K562 (cell line): Measurements from ENCODE around the gene IFNGR2. TPM values are rescaled to one million over a fixed set of nuclear protein-coding genes. Genes with fewer than 3 reads are reported as not detected.

ENCODE experiments used
- KLF10 ChIP-seq: fragments of 250-450 bp; sonication (Bioruptor Pico); IDR thresholded peaks from 2 replicates; pipeline ENCODE4 v1.6.1; 2021; ENCODE audit warnings: matching md5 sums
- OTX1 ChIP-seq: fragments of 450-650 bp; formaldehyde crosslinking; IDR thresholded peaks from 2 replicates; pipeline ENCODE4 v1.4.0; 2022; ENCODE audit warnings: mild to moderate bottlenecking
- SMAD3 ChIP-seq: fragments of 450-650 bp; formaldehyde crosslinking; conservative IDR thresholded peaks from 2 replicates; pipeline ENCODE4 v1.4.0; 2020; ENCODE audit warnings: mild to moderate bottlenecking
- SREBF2 ChIP-seq: sonication (generic); formaldehyde crosslinking; IDR thresholded peaks from 2 replicates; pipeline ENCODE4 v1.4.0; 2020; ENCODE audit warnings: mild to moderate bottlenecking, missing genetic modification reagents
- ZNF436 ChIP-seq: fragments of 250-450, 450-650 bp; sonication (Bioruptor Pico); formaldehyde crosslinking; IDR thresholded peaks from 2 replicates; pipeline ENCODE4 v1.7.0; 2020; ENCODE audit warnings: mild to moderate bottlenecking
- polyA plus RNA-seq, 8 experiments: library from polyadenylated mRNA; depleted of rRNA in 4 of 8; stranded (reverse) in 5 of 8; unstranded in 3 of 8; fragments of >200 nt; fragmentation: Nextera tagmentation in 2 of 8; fragmentation: Illumina TruSeq in 1 of 8; extraction: Ambion mirVana in 2 of 8; extraction: Trizol in 1 of 8; gene quantifications; 2 replicates each; pipeline versions ENCODE4 v1.2.1 to v1.2.3, GENCODE V29; 2011 to 2014; ENCODE audit warnings: inconsistent platforms in 1 of 8, missing spikeins in 1 of 8
- total RNA-seq, 7 experiments: library from RNA; depleted of rRNA in 6 of 7; stranded (reverse); fragments of >200 nt in 6 of 7; fragmentation: Illumina TruSeq in 2 of 7; extraction: Trizol in 2 of 7; gene quantifications; 2 replicates each; pipeline versions ENCODE4 v1.2.1 to v1.2.3, GENCODE V29; 2011 to 2021; ENCODE audit warnings: low replicate concordance in 1 of 7
- TF ChIP-seq, protein P1 (sequence below): fragments of 450-650 bp; IDR thresholded peaks from 2 replicates; pipeline ENCODE4 v1.6.1; 2016; ENCODE audit warnings: mild to moderate bottlenecking, moderate library complexity
- TF ChIP-seq, protein P2 (sequence below): fragments of 450-650 bp; IDR thresholded peaks from 2 replicates; pipeline ENCODE4 v1.6.1; 2016; ENCODE audit warnings: mild to moderate bottlenecking
- TF ChIP-seq, protein P3 (sequence below): sonication (generic); formaldehyde crosslinking; IDR thresholded peaks from 2 replicates; pipeline ENCODE4 v1.8.0; 2022; ENCODE audit warnings: missing genetic modification reagents, mild to moderate bottlenecking, moderate library complexity, borderline replicate concordance

IFNGR2 gene
- total and polyA plus RNA-seq, 9 of the 15 experiments (the other 6 are each of a cell fraction or from before 2014, with no cell fraction given) = 6.7 to 58.0 (median 28.5) TPM

DNA sequence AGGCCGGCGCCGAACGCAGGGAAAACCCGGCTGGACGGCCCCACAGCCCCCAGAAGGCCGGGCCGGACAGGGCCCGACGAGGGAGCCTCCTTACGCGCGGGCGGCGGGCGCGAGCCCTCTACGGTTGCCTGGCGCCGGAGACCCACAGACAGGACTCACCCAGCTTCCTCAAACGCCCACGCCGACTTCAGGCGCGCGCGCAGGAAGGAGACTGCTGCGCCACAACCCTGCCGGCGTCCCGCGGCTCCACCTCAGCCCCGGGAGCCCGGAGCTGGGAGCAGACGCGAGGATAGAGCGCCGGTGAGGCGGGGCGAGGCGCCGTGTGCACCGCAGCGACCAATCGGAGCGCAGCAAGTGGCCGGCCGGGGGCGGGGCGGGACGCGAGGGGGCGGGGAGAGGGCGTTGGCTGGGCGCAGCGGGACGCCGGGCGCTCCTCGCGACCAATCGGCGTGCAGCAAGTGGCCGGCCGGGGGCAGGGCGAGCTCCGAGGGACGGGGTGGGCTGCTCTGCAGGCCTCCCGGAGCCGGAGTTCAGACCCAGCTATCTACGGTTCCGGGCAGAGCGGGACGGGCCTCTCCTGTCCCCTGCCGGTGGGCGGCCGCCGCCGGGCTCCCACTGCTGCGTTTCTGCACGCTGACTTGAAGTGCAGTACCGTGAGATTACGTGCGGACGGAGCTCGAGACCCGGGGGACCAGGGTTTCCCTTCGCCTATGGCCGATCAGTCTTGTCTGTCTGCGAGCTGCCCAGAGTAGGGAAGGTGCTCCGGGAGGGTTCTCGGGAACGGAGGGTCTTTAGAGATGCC lies 76.7 kb downstream of the IFNGR2 start, which contains the start of gene TMEM50B (continued):
- TF ChIP-seq, protein P1, sequence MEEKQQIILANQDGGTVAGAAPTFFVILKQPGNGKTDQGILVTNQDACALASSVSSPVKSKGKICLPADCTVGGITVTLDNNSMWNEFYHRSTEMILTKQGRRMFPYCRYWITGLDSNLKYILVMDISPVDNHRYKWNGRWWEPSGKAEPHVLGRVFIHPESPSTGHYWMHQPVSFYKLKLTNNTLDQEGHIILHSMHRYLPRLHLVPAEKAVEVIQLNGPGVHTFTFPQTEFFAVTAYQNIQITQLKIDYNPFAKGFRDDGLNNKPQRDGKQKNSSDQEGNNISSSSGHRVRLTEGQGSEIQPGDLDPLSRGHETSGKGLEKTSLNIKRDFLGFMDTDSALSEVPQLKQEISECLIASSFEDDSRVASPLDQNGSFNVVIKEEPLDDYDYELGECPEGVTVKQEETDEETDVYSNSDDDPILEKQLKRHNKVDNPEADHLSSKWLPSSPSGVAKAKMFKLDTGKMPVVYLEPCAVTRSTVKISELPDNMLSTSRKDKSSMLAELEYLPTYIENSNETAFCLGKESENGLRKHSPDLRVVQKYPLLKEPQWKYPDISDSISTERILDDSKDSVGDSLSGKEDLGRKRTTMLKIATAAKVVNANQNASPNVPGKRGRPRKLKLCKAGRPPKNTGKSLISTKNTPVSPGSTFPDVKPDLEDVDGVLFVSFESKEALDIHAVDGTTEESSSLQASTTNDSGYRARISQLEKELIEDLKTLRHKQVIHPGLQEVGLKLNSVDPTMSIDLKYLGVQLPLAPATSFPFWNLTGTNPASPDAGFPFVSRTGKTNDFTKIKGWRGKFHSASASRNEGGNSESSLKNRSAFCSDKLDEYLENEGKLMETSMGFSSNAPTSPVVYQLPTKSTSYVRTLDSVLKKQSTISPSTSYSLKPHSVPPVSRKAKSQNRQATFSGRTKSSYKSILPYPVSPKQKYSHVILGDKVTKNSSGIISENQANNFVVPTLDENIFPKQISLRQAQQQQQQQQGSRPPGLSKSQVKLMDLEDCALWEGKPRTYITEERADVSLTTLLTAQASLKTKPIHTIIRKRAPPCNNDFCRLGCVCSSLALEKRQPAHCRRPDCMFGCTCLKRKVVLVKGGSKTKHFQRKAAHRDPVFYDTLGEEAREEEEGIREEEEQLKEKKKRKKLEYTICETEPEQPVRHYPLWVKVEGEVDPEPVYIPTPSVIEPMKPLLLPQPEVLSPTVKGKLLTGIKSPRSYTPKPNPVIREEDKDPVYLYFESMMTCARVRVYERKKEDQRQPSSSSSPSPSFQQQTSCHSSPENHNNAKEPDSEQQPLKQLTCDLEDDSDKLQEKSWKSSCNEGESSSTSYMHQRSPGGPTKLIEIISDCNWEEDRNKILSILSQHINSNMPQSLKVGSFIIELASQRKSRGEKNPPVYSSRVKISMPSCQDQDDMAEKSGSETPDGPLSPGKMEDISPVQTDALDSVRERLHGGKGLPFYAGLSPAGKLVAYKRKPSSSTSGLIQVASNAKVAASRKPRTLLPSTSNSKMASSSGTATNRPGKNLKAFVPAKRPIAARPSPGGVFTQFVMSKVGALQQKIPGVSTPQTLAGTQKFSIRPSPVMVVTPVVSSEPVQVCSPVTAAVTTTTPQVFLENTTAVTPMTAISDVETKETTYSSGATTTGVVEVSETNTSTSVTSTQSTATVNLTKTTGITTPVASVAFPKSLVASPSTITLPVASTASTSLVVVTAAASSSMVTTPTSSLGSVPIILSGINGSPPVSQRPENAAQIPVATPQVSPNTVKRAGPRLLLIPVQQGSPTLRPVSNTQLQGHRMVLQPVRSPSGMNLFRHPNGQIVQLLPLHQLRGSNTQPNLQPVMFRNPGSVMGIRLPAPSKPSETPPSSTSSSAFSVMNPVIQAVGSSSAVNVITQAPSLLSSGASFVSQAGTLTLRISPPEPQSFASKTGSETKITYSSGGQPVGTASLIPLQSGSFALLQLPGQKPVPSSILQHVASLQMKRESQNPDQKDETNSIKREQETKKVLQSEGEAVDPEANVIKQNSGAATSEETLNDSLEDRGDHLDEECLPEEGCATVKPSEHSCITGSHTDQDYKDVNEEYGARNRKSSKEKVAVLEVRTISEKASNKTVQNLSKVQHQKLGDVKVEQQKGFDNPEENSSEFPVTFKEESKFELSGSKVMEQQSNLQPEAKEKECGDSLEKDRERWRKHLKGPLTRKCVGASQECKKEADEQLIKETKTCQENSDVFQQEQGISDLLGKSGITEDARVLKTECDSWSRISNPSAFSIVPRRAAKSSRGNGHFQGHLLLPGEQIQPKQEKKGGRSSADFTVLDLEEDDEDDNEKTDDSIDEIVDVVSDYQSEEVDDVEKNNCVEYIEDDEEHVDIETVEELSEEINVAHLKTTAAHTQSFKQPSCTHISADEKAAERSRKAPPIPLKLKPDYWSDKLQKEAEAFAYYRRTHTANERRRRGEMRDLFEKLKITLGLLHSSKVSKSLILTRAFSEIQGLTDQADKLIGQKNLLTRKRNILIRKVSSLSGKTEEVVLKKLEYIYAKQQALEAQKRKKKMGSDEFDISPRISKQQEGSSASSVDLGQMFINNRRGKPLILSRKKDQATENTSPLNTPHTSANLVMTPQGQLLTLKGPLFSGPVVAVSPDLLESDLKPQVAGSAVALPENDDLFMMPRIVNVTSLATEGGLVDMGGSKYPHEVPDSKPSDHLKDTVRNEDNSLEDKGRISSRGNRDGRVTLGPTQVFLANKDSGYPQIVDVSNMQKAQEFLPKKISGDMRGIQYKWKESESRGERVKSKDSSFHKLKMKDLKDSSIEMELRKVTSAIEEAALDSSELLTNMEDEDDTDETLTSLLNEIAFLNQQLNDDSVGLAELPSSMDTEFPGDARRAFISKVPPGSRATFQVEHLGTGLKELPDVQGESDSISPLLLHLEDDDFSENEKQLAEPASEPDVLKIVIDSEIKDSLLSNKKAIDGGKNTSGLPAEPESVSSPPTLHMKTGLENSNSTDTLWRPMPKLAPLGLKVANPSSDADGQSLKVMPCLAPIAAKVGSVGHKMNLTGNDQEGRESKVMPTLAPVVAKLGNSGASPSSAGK = no peak; the same call in 1 of the 2 replicates
- TF ChIP-seq, protein P2, sequence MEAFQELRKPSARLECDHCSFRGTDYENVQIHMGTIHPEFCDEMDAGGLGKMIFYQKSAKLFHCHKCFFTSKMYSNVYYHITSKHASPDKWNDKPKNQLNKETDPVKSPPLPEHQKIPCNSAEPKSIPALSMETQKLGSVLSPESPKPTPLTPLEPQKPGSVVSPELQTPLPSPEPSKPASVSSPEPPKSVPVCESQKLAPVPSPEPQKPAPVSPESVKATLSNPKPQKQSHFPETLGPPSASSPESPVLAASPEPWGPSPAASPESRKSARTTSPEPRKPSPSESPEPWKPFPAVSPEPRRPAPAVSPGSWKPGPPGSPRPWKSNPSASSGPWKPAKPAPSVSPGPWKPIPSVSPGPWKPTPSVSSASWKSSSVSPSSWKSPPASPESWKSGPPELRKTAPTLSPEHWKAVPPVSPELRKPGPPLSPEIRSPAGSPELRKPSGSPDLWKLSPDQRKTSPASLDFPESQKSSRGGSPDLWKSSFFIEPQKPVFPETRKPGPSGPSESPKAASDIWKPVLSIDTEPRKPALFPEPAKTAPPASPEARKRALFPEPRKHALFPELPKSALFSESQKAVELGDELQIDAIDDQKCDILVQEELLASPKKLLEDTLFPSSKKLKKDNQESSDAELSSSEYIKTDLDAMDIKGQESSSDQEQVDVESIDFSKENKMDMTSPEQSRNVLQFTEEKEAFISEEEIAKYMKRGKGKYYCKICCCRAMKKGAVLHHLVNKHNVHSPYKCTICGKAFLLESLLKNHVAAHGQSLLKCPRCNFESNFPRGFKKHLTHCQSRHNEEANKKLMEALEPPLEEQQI = no peak
- TF ChIP-seq OTX1 (CRISPR knock-in tag) (0 out of 2 replicates have a peak, but pooled peaks have one; percentile 59), SMAD3 (CRISPR knock-in tag) (0 out of 2 replicates have a peak, but pooled peaks have one; percentile 33), SREBF2 (no peak), ZNF436 (CRISPR knock-in tag) (no peak), KLF10 (no peak)
- TF ChIP-seq, protein P3, sequence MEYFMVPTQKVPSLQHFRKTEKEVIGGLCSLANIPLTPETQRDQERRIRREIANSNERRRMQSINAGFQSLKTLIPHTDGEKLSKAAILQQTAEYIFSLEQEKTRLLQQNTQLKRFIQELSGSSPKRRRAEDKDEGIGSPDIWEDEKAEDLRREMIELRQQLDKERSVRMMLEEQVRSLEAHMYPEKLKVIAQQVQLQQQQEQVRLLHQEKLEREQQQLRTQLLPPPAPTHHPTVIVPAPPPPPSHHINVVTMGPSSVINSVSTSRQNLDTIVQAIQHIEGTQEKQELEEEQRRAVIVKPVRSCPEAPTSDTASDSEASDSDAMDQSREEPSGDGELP (CRISPR knock-in tag) = peak; percentile 88
